SIG-M5 treated with dmso at 0.1 percent for 504 hours (cell line): ENCODE measurements around the gene TNFRSF1A.
"Not testable (repeated sequence)": the region's sequence is repeated elsewhere in the genome, so short reads cannot be mapped to it uniquely, and the experiment has no call there.

ENCODE experiments used
- DNase-seq: peaks from one replicate; lab custom pipeline; 2025; ENCODE audit not compliant: unreplicated experiment; lab: John Stamatoyannopoulos, UW

The TNFRSF1A gene

GRCh38 chr12:6358881-6359280 is 17.0 kb upstream of the TNFRSF1A start:
- DNase-seq, result peak; percentile 69

- no peak for DNase-seq
Measured at GRCh38 chr12:6356374-6356820, 14.5 kb upstream of the TNFRSF1A start.

- DNase-seq, result no peak
Measured at GRCh38 chr12:6355491-6356373, 13.9 kb upstream of the TNFRSF1A start.

- no peak for DNase-seq
Measured at GRCh38 chr12:6354495-6355393, 12.9 kb upstream of the TNFRSF1A start.

- no peak for DNase-seq
Measured at GRCh38 chr12:6352193-6353173, 10.6 kb upstream of the TNFRSF1A start.

- no peak for DNase-seq
Measured at GRCh38 chr12:6351622-6352021, 9.7 kb upstream of the TNFRSF1A start.

- DNase-seq, result no peak
Measured at GRCh38 chr12:6347367-6348338, 5.8 kb upstream of the TNFRSF1A start.

GRCh38 chr12:6346942-6347341 is 5.1 kb upstream of the TNFRSF1A start:
- DNase-seq, result no peak

- no peak for DNase-seq
Measured at GRCh38 chr12:6346235-6346832, 4.5 kb upstream of the TNFRSF1A start.

- DNase-seq, result peak; percentile 41
Measured at GRCh38 chr12:6345319-6346091, 3.6 kb upstream of the TNFRSF1A start.

GRCh38 chr12:6344101-6344660 is 2.3 kb upstream of the TNFRSF1A start:
- DNase-seq, result not testable (repeated sequence)

GRCh38 chr12:6343518-6343917 is 1.6 kb upstream of the TNFRSF1A start:
- no peak for DNase-seq

- no peak for DNase-seq
Measured at GRCh38 chr12:6342140-6342889, 439 bp upstream of the TNFRSF1A start.

GRCh38 chr12:6340745-6341416 is 995 bp downstream of the TNFRSF1A start:
- DNase-seq, result peak; percentile 77

- no peak for DNase-seq
Measured at GRCh38 chr12:6340032-6340638, 1.7 kb downstream of the TNFRSF1A start.

- no peak for DNase-seq
Measured at GRCh38 chr12:6338955-6339354, 2.9 kb downstream of the TNFRSF1A start.
